ENCODE data around the gene HM13. TPM values are rescaled to one million over a fixed set of nuclear protein-coding genes. Genes with fewer than 3 reads are reported as not detected.

HM13 gene
- total and polyA plus RNA-seq, 2 of the 13 experiments (the other 11 are each of a cell fraction or from before 2014, with no cell fraction given), result 118 to 243 TPM

GRCh38 chr20:31606804-31607639 lies 92.8 kb downstream of the HM13 start (continued):
- TF ChIP-seq KIAA2018 (CRISPR knock-in tag; IDR thresholded peaks at IDR 0.05; ENCODE audit: borderline replicate concordance) (no peak), ZBTB8A (CRISPR knock-in tag; IDR thresholded peaks at IDR 0.05; ENCODE audit: borderline replicate concordance, low read depth) (no peak), U2AF2 (IDR thresholded peaks at IDR 0.05; ENCODE audit: low read depth, low read length) (no peak), GATAD2A (CRISPR knock-in tag; IDR thresholded peaks at IDR 0.05) (peak; percentile 25), ZKSCAN8 (CRISPR knock-in tag; IDR thresholded peaks at IDR 0.05; ENCODE audit: borderline replicate concordance) (peak; percentile 90), KDM4B (CRISPR knock-in tag; IDR thresholded peaks at IDR 0.05) (peak; percentile 81; the same call in 1 of the 2 replicates), MEF2D (CRISPR knock-in tag; IDR thresholded peaks at IDR 0.05) (0 out of 2 replicates have a peak, but pooled peaks have one; percentile 17), SOX13 (IDR thresholded peaks at IDR 0.05) (peak; percentile 70), SOX13 (CRISPR knock-in tag; conservative IDR thresholded peaks at IDR 0.05 in 1 of 2, IDR thresholded peaks at IDR 0.05 in 1 of 2) (peak; percentile 6 to 99; a peak in 3 of 4 replicates), ZNF30 (CRISPR knock-in tag; IDR thresholded peaks at IDR 0.05) (no peak), FOXK1 (CRISPR knock-in tag; IDR thresholded peaks at IDR 0.05; ENCODE audit: borderline replicate concordance, low read depth) (peak; percentile 9; the same call in 1 of the 2 replicates), ZNF337 (CRISPR knock-in tag; IDR thresholded peaks at IDR 0.05; ENCODE audit: borderline replicate concordance, low read depth) (no peak), SSRP1 (CRISPR knock-in tag; IDR thresholded peaks at IDR 0.05) (no peak; the same call in none of the 2 replicates), ADNP (CRISPR knock-in tag; IDR thresholded peaks at IDR 0.05) (no peak), ZNF782 (CRISPR knock-in tag; IDR thresholded peaks at IDR 0.05; ENCODE audit: borderline replicate concordance) (no peak)
- TF ChIP-seq, protein P1, sequence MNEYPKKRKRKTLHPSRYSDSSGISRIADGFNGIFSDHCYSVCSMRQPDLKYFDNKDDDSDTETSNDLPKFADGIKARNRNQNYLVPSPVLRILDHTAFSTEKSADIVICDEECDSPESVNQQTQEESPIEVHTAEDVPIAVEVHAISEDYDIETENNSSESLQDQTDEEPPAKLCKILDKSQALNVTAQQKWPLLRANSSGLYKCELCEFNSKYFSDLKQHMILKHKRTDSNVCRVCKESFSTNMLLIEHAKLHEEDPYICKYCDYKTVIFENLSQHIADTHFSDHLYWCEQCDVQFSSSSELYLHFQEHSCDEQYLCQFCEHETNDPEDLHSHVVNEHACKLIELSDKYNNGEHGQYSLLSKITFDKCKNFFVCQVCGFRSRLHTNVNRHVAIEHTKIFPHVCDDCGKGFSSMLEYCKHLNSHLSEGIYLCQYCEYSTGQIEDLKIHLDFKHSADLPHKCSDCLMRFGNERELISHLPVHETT (CRISPR knock-in tag; conservative IDR thresholded peaks at IDR 0.05), result peak; percentile 56; the same call in 1 of the 2 replicates
- TF ChIP-seq, protein P2, sequence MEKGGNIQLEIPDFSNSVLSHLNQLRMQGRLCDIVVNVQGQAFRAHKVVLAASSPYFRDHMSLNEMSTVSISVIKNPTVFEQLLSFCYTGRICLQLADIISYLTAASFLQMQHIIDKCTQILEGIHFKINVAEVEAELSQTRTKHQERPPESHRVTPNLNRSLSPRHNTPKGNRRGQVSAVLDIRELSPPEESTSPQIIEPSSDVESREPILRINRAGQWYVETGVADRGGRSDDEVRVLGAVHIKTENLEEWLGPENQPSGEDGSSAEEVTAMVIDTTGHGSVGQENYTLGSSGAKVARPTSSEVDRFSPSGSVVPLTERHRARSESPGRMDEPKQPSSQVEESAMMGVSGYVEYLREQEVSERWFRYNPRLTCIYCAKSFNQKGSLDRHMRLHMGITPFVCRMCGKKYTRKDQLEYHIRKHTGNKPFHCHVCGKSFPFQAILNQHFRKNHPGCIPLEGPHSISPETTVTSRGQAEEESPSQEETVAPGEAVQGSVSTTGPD (CRISPR knock-in tag; IDR thresholded peaks at IDR 0.05), result no peak; the same call in 1 of the 2 replicates

Data from HepG2 (cell line).